Measurements from ENCODE around the gene GDPD1.
A peak's percentile ranks its signal among the peaks of the same experiment; 100 is the strongest.
"Not testable (repeated sequence)": the region's sequence is repeated elsewhere in the genome, so short reads cannot be mapped to it uniquely, and the experiment has no call there.

The GDPD1 gene

GRCh38 chr17:59311051-59311468 lies 90.7 kb downstream of the GDPD1 start:
- Histone ChIP-seq H3K4me2 (ENCODE audit: low read depth, low read length) (no peak overlapping the region), H2AFZ (ENCODE audit: low read length) (0 out of 2 replicates have a peak overlapping the region, but pooled peaks have one; percentile 21), H3K36me3 (replicated peaks; ENCODE audit: insufficient read depth, low read length) (no peaks in the 10 kb centered on the region), H3F3A (ENCODE audit: insufficient read depth, low read length) (no peaks in the 10 kb centered on the region), H3K9ac (ENCODE audit: low read length) (no peak overlapping the region), H3K27me3 (replicated peaks; ENCODE audit: insufficient read depth, low read length) (no peaks in the 10 kb centered on the region), H3K9me2 (replicated peaks; ENCODE audit: insufficient read depth, low read length) (no peaks in the 10 kb centered on the region), H3K79me2 (ENCODE audit: low read length) (no peaks in the 10 kb centered on the region), H3K27ac (ENCODE audit: low read length) (no peak overlapping the region), H3K9me3 (replicated peaks; ENCODE audit: insufficient read depth, low read length) (no peaks in the 10 kb centered on the region), H3K4me1 (ENCODE audit: low read length) (0 out of 2 replicates have a peak, but pooled peaks cover 4% of the 10 kb centered on the region), H4K20me1 (ENCODE audit: insufficient read depth, low read length) (no peaks in the 10 kb centered on the region), H3K4me3 (ENCODE audit: low read length) (no peak overlapping the region)
- TF ChIP-seq EZH2phosphoT487 (IDR thresholded peaks at IDR 0.05; ENCODE audit: low read length) (no peak), CTCF (IDR thresholded peaks at IDR 0.05; ENCODE audit: low read length) (peak; percentile 83)
- peak; percentile 72 for DNase-seq

- not testable (repeated sequence) for H3K4me3 ChIP-seq (ENCODE audit: low read length); H4K20me1 ChIP-seq (ENCODE audit: insufficient read depth, low read length); H3K4me2 ChIP-seq (ENCODE audit: low read depth, low read length); H3K9me2 ChIP-seq (replicated peaks; ENCODE audit: insufficient read depth, low read length); H3K4me1 ChIP-seq (ENCODE audit: low read length); DNase-seq; H3K9ac ChIP-seq (ENCODE audit: low read length); H3K36me3 ChIP-seq (replicated peaks; ENCODE audit: insufficient read depth, low read length); H3K79me2 ChIP-seq (ENCODE audit: low read length); H3K9me3 ChIP-seq (replicated peaks; ENCODE audit: insufficient read depth, low read length); H3F3A ChIP-seq (ENCODE audit: insufficient read depth, low read length); H3K27ac ChIP-seq (ENCODE audit: low read length); H3K27me3 ChIP-seq (replicated peaks; ENCODE audit: insufficient read depth, low read length)
- H2AFZ ChIP-seq (ENCODE audit: low read length): 0 out of 2 replicates have a peak overlapping the region, but pooled peaks have one; percentile 21
Measured at GRCh38 chr17:59311521-59311920, 91.2 kb downstream of the GDPD1 start.

- Histone ChIP-seq H3K79me2 (ENCODE audit: low read length) (no peaks in the 10 kb centered on the region), H3K9me2 (replicated peaks; ENCODE audit: insufficient read depth, low read length) (no peaks in the 10 kb centered on the region), H3K9ac (ENCODE audit: low read length) (no peak overlapping the region), H4K20me1 (ENCODE audit: insufficient read depth, low read length) (no peaks in the 10 kb centered on the region), H3K4me3 (ENCODE audit: low read length) (no peak overlapping the region), H3K27me3 (replicated peaks; ENCODE audit: insufficient read depth, low read length) (no peaks in the 10 kb centered on the region), H3K4me2 (ENCODE audit: low read depth, low read length) (no peak overlapping the region), H2AFZ (ENCODE audit: low read length) (no peak overlapping the region), H3K27ac (ENCODE audit: low read length) (no peak overlapping the region), H3K4me1 (ENCODE audit: low read length) (0 out of 2 replicates have a peak, but pooled peaks cover 4% of the 10 kb centered on the region), H3F3A (ENCODE audit: insufficient read depth, low read length) (no peaks in the 10 kb centered on the region), H3K36me3 (replicated peaks; ENCODE audit: insufficient read depth, low read length) (no peaks in the 10 kb centered on the region), H3K9me3 (replicated peaks; ENCODE audit: insufficient read depth, low read length) (no peaks in the 10 kb centered on the region)
- no peak for TF ChIP-seq EZH2 (optimal IDR thresholded peaks at IDR 0.05; ENCODE audit: low read depth, low read length)
- no peak for TF ChIP-seq EZH2phosphoT487 (IDR thresholded peaks at IDR 0.05; ENCODE audit: low read length)
- TF ChIP-seq CTCF (IDR thresholded peaks at IDR 0.05; ENCODE audit: low read length): no peak
- DNase-seq: no peak
Measured at GRCh38 chr17:59315866-59316265, 95.6 kb downstream of the GDPD1 start.

All from MM.1S (cell line).